IPS DF 6.9 (cell line): ENCODE results near the gene PTPRN2.
"Not testable (repeated sequence)": the region's sequence is repeated elsewhere in the genome, so short reads cannot be mapped to it uniquely, and the experiment has no call there.

ENCODE experiments used
- DNase-seq: peaks from one replicate; pipeline ENCODE4 v3.0.0-alpha.2; 2013; ENCODE audit warnings: low read depth, low spot score
- H3K27ac ChIP-seq: one replicate; pipeline ENCODE4 v1.5.1; 2013; ENCODE audit warnings: low read length, control low read depth
- H3K27me3 ChIP-seq: 2 replicates; pipeline ENCODE4 v1.6.1; 2013; ENCODE audit warnings: mild to moderate bottlenecking, low read length; ENCODE audit not compliant: control insufficient read depth, insufficient read depth
- H3K36me3 ChIP-seq: 2 replicates; pipeline ENCODE4 v1.6.1; 2013; ENCODE audit warnings: low read length; ENCODE audit not compliant: control insufficient read depth, insufficient read depth
- H3K4me1 ChIP-seq: 2 replicates; pipeline ENCODE4 v1.6.1; 2013; ENCODE audit warnings: low read length; ENCODE audit not compliant: control insufficient read depth, insufficient read depth
- H3K4me3 ChIP-seq: 2 replicates; pipeline ENCODE4 v1.5.1; 2013; ENCODE audit warnings: mild to moderate bottlenecking, low read length
- H3K9me3 ChIP-seq: 2 replicates; pipeline ENCODE4 v1.6.1; 2013; ENCODE audit warnings: low read length, inconsistent platforms; ENCODE audit not compliant: control insufficient read depth, insufficient read depth
- WGBS: extraction: QIAGEN DNeasy Blood & Tissue Kit; methylation state at CpG from one replicate; pipeline ENCODE4 v1.1.7; 2013; ENCODE audit warnings: mixed read lengths, missing lambda C conversion rate; ENCODE audit not compliant: insufficient read length, insufficient coverage; 5-methylcytosine and 5-hydroxymethylcytosine counted together

Gene PTPRN2

GRCh38 chr7:158526531-158526930 lies 61.1 kb downstream of the PTPRN2 start:
- Histone ChIP-seq H3K27ac (no peak overlapping the region), H3K4me3 (no peak overlapping the region), H3K4me1 (no peaks in the 10 kb centered on the region), H3K27me3 (no peaks in the 10 kb centered on the region), H3K9me3 (peaks cover 35% of the 10 kb centered on the region), H3K36me3 (no peaks in the 10 kb centered on the region; the same call in 1 of the 2 replicates)
- no CpG with 5 or more reads among the region's 9 CpGs for WGBS
- no peak for DNase-seq

- Histone ChIP-seq H3K36me3 (no peaks in the 10 kb centered on the region; the same call in 1 of the 2 replicates), H3K27me3 (no peaks in the 10 kb centered on the region), H3K9me3 (peaks cover 34% of the 10 kb centered on the region), H3K27ac (no peak overlapping the region), H3K4me3 (no peak overlapping the region), H3K4me1 (no peaks in the 10 kb centered on the region)
- DNase-seq: no peak
- no CpG with 5 or more reads among the region's 29 CpGs for WGBS
These were observed 61.8 kb downstream of the PTPRN2 start for GRCh38 chr7:158525648-158526484.

- Histone ChIP-seq H3K4me1 (no peaks in the 10 kb centered on the region), H3K9me3 (peaks cover 37% of the 10 kb centered on the region), H3K27ac (no peak overlapping the region), H3K4me3 (no peak overlapping the region), H3K27me3 (no peaks in the 10 kb centered on the region), H3K36me3 (no peaks in the 10 kb centered on the region; the same call in 1 of the 2 replicates)
- no peak for DNase-seq
- WGBS: no CpG with 5 or more reads among the region's 24 CpGs
These were observed 62.6 kb downstream of the PTPRN2 start for GRCh38 chr7:158524749-158525635.

GRCh38 chr7:158524286-158524685 lies 63.3 kb downstream of the PTPRN2 start:
- not testable (repeated sequence) for H3K27me3 ChIP-seq, H3K4me3 ChIP-seq, DNase-seq, H3K27ac ChIP-seq, H3K4me1 ChIP-seq, H3K36me3 ChIP-seq
- WGBS: no CpG with 5 or more reads among the region's 14 CpGs
- H3K9me3 ChIP-seq: peaks cover 34% of the 10 kb centered on the region

GRCh38 chr7:158523877-158524276 lies 63.7 kb downstream of the PTPRN2 start:
- H3K4me1 ChIP-seq, H3K36me3 ChIP-seq, H3K4me3 ChIP-seq, H3K27me3 ChIP-seq, H3K27ac ChIP-seq, DNase-seq: not testable (repeated sequence)
- WGBS: no CpG with 5 or more reads among the region's 11 CpGs
- H3K9me3 ChIP-seq: peaks cover 31% of the 10 kb centered on the region

GRCh38 chr7:158523165-158523856 lies 64.3 kb downstream of the PTPRN2 start:
- no CpG with 5 or more reads among the region's 26 CpGs for WGBS
- H3K4me1 ChIP-seq: not testable (repeated sequence)

GRCh38 chr7:158521795-158522194 lies 65.8 kb downstream of the PTPRN2 start:
- WGBS: no CpG with 5 or more reads among the region's 18 CpGs
- H3K36me3 ChIP-seq, DNase-seq, H3K4me3 ChIP-seq, H3K27me3 ChIP-seq, H3K27ac ChIP-seq, H3K4me1 ChIP-seq: not testable (repeated sequence)
- peaks cover 26% of the 10 kb centered on the region for H3K9me3 ChIP-seq

More at GRCh38 chr7:158523165-158523856, 64.3 kb downstream of the PTPRN2 start:
- peaks cover 30% of the 10 kb centered on the region for H3K9me3 ChIP-seq
- not testable (repeated sequence) for H3K4me3 ChIP-seq, H3K27ac ChIP-seq, H3K36me3 ChIP-seq, DNase-seq, H3K27me3 ChIP-seq

- Histone ChIP-seq H3K9me3 (peaks cover 24% of the 10 kb centered on the region), H3K27me3 (no peaks in the 10 kb centered on the region), H3K36me3 (no peaks in the 10 kb centered on the region; the same call in 1 of the 2 replicates), H3K27ac (no peak overlapping the region), H3K4me3 (no peak overlapping the region), H3K4me1 (no peaks in the 10 kb centered on the region)
- DNase-seq: no peak
- no CpG with 5 or more reads among the region's 9 CpGs for WGBS
These were observed 66.8 kb downstream of the PTPRN2 start for GRCh38 chr7:158520825-158521224.

- H3K4me3 ChIP-seq: no peak overlapping the region
- DNase-seq: no peak
- peaks cover 22% of the 10 kb centered on the region for H3K9me3 ChIP-seq
- no CpG with 5 or more reads among the region's 4 CpGs for WGBS
- no peaks in the 10 kb centered on the region for H3K27me3 ChIP-seq
- H3K4me1 ChIP-seq: no peaks in the 10 kb centered on the region
- H3K27ac ChIP-seq: no peak overlapping the region
- H3K36me3 ChIP-seq: no peaks in the 10 kb centered on the region; the same call in 1 of the 2 replicates
These were observed 67.9 kb downstream of the PTPRN2 start for GRCh38 chr7:158519633-158520174.
